NT2/D1 (cell line): Measurements from ENCODE around the gene ZNF468.
"Not testable (repeated sequence)": the region's sequence is repeated elsewhere in the genome, so short reads cannot be mapped to it uniquely, and the experiment has no call there.

Experiments
- DNase-seq: peaks from one replicate; pipeline ENCODE4 v3.0.0-alpha.2; 2011; ENCODE audit warnings: low read depth, low spot score
- H3K27me3 ChIP-seq: 2 replicates; pipeline ENCODE4 v1.6.0; 2011; ENCODE audit warnings: mild to moderate bottlenecking; ENCODE audit not compliant: insufficient read length, insufficient read depth
- H3K36me3 ChIP-seq: 2 replicates; pipeline ENCODE4 v1.6.1; 2011; ENCODE audit warnings: mild to moderate bottlenecking, low read length, mixed read lengths; ENCODE audit not compliant: insufficient read depth, insufficient read length
- H3K4me1 ChIP-seq: 2 replicates; pipeline ENCODE4 v1.5.1; 2011; ENCODE audit not compliant: insufficient read depth, insufficient read length
- H3K4me3 ChIP-seq: 2 replicates; pipeline ENCODE4 v1.5.1; 2011; ENCODE audit warnings: low read depth; ENCODE audit not compliant: insufficient read length
- H3K9ac ChIP-seq: 2 replicates; pipeline ENCODE4 v1.6.0; 2011; ENCODE audit warnings: low read depth; ENCODE audit not compliant: insufficient read length
- H3K9me3 ChIP-seq: 2 replicates; pipeline ENCODE4 v1.5.1; 2011; ENCODE audit warnings: mild to moderate bottlenecking, low read length; ENCODE audit not compliant: insufficient read depth
- SUZ12 ChIP-seq: IDR thresholded peaks from 2 replicates; pipeline ENCODE4 v1.6.1; 2011; ENCODE audit not compliant: insufficient read length, insufficient read depth; ENCODE audit errors: extremely low read depth
- YY1 ChIP-seq: IDR thresholded peaks from 2 replicates; pipeline ENCODE4 v1.6.1; 2011; ENCODE audit not compliant: insufficient read length, insufficient read depth
- ZNF274 ChIP-seq: IDR thresholded peaks from 2 replicates; pipeline ENCODE4 v1.6.1; 2011; ENCODE audit warnings: mild to moderate bottlenecking, low read depth, low read length

Gene ZNF468

DNA sequence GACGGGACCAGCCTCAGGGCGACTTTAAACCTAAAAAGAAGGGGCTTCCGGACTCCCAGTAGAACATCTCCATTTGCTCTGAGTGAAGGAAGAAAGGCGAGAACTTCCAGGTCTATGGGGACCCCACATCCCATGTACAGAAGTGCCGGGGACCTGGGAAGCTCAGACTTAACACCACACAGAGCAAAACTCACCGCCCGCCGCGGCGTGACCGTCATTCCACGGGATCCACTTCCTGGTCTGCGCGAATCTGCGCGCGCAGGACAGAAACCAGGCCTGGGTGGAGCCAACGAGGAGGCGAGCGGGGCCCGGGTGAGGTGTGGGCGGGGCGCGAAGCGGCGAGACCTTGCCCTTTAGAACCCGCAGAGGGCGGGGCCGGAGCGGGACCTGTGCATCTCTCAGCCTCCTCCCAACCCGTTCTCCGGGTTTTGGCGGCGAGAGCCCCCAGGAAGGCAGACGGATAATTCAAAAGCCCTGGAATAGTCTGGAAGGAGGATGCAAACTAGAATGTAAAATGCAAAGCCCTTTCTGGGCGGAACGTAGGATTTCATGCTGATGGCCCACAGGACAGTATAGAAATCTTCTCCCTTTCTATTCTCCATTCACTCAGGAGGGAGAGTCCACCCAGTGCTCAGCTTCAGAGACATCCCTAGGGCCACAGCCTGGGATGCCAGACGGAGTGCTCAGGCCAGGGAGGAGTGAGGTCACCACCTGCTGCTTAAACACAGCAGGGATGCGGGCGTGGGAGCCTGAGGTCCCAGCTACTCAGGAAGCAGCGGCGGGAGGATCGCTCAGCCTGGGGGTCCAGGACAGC is at the start of gene ZNF468:
TSS of gene ZNF468 (minus strand) at position 242 of the 814 bp plus-strand sequence. CDS start 3,347 bp downstream, outside the sequence.
- peaks cover 15% of the 10 kb centered on the region for H3K36me3 ChIP-seq
- not testable (repeated sequence) for DNase-seq, H3K4me1 ChIP-seq, H3K27me3 ChIP-seq, H3K9me3 ChIP-seq
- H3K4me3 ChIP-seq: peak within 1 kb of the TSS; percentile 69
- peak within 1 kb of the TSS; percentile 66 for H3K9ac ChIP-seq

DNA sequence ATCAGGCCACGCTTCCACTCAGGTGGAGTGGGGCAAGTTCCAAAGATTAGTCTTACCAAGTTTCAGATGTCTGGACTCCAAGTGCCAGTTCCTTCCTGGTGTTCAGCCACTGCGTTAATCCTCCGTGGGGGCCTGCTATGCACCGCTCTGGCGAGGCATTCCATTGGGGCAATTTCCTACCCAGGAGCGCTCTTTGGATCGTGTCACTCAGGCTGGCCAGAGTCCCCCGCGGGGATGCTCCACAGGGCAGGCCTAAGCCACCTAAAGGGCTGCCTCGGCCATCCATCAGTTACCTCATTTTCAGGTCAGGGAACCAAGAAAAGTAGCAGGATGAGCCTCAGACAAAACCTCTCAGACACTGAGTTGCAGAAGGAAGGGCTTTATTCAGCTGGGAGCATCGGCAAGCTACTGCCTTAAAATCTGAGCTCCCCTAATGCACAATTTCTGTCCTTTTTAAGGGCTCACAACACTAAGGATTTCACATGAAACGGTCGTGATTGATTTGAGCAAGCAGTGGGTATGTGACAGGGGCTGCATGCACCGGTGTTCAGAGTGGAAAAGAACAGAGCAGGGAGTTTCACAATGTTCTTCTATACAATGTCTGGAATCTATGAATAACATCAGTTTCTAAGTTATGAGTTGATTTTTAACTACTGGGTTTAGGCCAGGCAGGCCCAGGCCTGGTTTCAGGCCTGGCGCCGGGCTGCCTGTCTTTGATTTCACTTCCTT is 46.8 kb upstream of the ZNF468 start:
- not testable (repeated sequence) for H3K9ac ChIP-seq

DNA sequence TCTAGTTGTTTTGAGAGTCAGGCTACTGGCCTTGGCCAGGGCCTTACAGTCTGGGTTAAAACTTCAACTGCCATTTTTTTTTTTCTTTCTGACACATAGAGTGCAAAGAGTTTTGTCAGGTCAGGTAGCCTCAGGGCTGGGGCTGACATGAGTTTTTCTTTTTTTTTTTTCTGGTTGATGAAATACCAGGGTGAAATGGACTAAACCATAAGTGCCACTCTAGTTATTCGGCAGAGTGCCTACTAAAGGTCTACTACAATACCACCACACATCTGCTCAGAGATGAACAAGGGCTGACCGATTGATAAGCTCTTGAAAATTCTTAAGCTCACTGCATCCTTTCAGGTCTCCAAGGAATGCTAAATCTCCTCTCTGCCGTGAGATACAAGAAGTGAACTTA is 44.4 kb upstream of the ZNF468 start:
- Histone ChIP-seq H3K36me3 (peaks cover 3% of the 10 kb centered on the region), H3K4me1 (peaks cover 6% of the 10 kb centered on the region), H3K9me3 (no peaks in the 10 kb centered on the region), H3K4me3 (no peak overlapping the region), H3K9ac (no peak overlapping the region), H3K27me3 (no peaks in the 10 kb centered on the region)
- no peak for DNase-seq
- TF ChIP-seq YY1: no peak
- no peak for TF ChIP-seq SUZ12
- no peak for TF ChIP-seq ZNF274

More for the DNA sequence above, 46.8 kb upstream of the ZNF468 start:
- H3K4me3 ChIP-seq, H3K9me3 ChIP-seq, H3K36me3 ChIP-seq, H3K27me3 ChIP-seq, H3K4me1 ChIP-seq, DNase-seq: not testable (repeated sequence)

DNA sequence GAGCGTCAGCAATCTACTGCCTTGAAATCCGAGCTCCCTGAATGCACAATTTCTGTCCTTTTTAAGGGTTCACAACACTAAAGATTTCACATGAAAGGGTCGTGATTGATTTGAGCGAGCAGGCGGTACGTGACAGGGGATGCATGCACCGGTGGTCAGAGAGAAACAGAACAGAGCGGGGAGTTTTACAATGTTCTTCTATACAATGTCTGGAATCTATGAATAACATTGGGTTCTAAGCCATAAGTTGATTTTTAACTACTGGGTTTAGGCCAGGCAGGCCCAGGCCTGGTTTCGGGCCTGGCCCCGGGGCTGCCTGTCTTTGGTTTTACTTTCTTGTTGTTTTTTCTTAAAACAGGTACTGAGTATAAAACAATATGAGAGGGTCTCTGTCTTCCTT is 41.2 kb upstream of the ZNF468 start:
- Histone ChIP-seq H3K36me3 (peaks cover 16% of the 10 kb centered on the region), H3K4me3 (peak overlapping the region; percentile 45), H3K9ac (peak overlapping the region; percentile 64)
- not testable (repeated sequence) for H3K27me3 ChIP-seq, DNase-seq, H3K9me3 ChIP-seq, H3K4me1 ChIP-seq

DNA sequence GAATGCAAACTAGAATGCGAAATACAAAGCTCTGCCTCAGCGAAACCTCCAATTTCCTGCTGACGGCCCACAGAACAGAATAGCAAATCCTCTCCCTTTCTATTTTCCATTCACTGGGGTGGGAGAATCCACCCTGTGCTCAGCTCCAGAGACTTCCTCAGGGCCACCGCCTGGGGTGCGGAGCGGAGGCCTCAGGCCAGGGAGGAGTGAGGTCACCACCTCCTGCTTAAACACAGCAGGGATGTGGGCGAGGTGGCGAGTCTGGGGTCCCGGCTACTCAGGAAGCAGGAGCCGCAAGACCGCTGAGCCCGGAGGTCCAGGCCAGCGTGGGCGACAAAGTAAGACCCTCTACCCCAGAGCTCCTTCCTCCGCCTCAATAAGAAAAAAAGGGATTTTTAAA is 40.7 kb upstream of the ZNF468 start:
- no peak for DNase-seq
- TF ChIP-seq SUZ12 (no peak), ZNF274 (no peak), YY1 (no peak)
- Histone ChIP-seq H3K9me3 (no peaks in the 10 kb centered on the region), H3K4me3 (peak overlapping the region; percentile 45), H3K4me1 (peaks cover 3% of the 10 kb centered on the region), H3K9ac (peak overlapping the region; percentile 64), H3K27me3 (no peaks in the 10 kb centered on the region), H3K36me3 (peaks cover 21% of the 10 kb centered on the region)

DNA sequence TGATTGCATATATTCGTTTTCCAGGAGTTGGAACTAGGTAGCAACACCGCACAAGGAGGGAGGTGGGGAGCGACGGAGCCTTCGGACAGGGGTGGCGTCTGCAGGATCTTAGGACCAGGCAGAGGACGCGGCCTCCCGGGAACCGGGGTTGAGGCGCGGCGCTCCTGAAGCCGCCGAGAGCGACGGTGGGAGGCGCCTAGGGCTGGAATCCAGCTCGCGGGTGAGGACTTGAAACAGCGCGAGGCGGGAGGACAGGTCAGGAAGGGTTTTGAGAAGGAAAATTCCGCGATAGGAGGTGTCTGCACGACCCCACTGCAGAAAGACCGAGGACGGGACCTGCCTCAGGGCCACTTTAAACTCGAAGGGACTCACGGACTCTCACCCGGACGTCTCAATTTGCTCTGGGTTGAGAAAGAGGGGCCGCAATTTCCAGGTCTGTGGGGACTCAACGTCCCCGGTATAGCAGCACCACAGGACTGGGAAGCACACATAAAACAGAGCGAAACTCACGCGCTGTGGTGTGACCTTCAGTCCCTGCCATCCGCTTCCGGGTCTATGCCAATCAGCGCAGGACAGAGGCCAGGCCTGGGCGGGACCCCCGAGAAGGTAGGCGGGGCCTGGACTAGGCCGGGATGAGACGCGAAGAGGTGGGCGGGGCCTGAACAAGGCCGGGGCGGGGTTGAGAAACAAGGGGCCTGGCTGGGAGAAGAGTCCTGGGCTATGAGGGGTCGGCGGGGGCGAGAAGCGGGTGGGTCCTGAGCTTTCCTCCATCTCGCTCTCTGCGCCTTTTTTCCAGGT is 39.9 kb upstream of the ZNF468 start, which contains the start of gene ZNF320:
TSS of gene ZNF320 (minus strand) at position 498 of the 798 bp plus-strand sequence. CDS start 7,380 bp downstream, outside the sequence.
- Histone ChIP-seq H3K9ac (peak within 1 kb of the TSS; percentile 87), H3K4me3 (peak within 1 kb of the TSS; percentile 79), H3K9me3 (no peaks in the 10 kb centered on the region), H3K36me3 (peaks cover 21% of the 10 kb centered on the region), H3K27me3 (no peaks in the 10 kb centered on the region), H3K4me1 (peaks cover 3% of the 10 kb centered on the region)
- DNase-seq: peak; percentile 89
- TF ChIP-seq SUZ12 (no peak), ZNF274 (no peak), YY1 (no peak)

DNA sequence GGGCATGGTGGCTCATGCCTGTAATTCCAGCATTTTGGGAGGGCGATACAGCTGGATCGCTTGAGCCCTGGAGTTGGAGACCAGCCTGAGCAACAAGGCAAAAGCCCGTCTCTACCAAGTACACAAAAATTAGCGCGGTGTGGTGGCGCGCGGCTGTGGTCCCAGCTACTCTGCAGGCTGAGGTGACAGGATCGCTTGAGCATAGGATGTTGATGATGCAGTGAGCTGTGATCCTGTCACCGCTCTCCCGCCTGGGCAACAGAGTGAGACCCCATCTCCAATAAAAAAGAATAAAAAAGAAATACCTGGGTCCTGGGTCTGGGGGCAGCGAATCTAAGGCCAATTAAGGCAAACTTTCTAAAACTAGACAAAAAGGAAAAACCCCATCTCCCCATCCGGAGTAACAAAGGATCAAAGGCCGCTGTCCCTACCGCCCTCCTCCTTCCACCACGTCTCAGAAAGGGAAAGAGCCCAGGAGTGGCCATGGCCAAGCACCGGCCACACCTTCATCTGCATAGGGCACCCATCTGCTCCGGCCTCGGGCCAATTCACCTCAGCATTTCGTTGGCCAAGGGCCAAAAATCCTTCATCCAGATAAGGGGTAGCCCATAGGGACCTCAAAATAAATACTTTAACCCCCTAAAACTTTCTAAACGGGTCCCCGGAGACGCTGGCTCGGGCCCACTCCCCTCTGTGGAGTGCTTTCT is 39.2 kb upstream of the ZNF468 start:
- Histone ChIP-seq H3K9me3 (no peaks in the 10 kb centered on the region), H3K27me3 (no peaks in the 10 kb centered on the region), H3K36me3 (peaks cover 24% of the 10 kb centered on the region), H3K4me1 (no peaks in the 10 kb centered on the region), H3K9ac (peak overlapping the region; percentile 87), H3K4me3 (peak overlapping the region; percentile 79)
- DNase-seq: no peak
- TF ChIP-seq ZNF274 (no peak), YY1 (no peak), SUZ12 (no peak)
